Jurkat, Clone E6-1 (cell line): ENCODE measurements around the gene QPCT.

ENCODE experiments used
- DNase-seq: peaks from one replicate; pipeline ENCODE4 v3.0.0-alpha.2; 2011; ENCODE audit warnings: low read depth, low spot score
- H3K4me3 ChIP-seq: 2 replicates; pipeline ENCODE4 v1.5.1; 2011; ENCODE audit warnings: mild to moderate bottlenecking, low read length, control low read depth, moderate library complexity

QPCT gene

GRCh38 chr2:37350034-37350433 is 5.6 kb downstream of the QPCT start:
- no peak overlapping the region for H3K4me3 ChIP-seq
- DNase-seq = no peak

- no peak overlapping the region for H3K4me3 ChIP-seq
- no peak for DNase-seq
These were observed 10.1 kb downstream of the QPCT start for GRCh38 chr2:37354531-37354930.

GRCh38 chr2:37355735-37356134 is 11.3 kb downstream of the QPCT start:
- no peak for DNase-seq
- H3K4me3 ChIP-seq = no peak overlapping the region

GRCh38 chr2:37356299-37356698 is 11.9 kb downstream of the QPCT start:
- no peak for DNase-seq
- no peak overlapping the region for H3K4me3 ChIP-seq

- no peak overlapping the region for H3K4me3 ChIP-seq
- no peak for DNase-seq
These were observed 12.6 kb downstream of the QPCT start for GRCh38 chr2:37357069-37357468.

DNA sequence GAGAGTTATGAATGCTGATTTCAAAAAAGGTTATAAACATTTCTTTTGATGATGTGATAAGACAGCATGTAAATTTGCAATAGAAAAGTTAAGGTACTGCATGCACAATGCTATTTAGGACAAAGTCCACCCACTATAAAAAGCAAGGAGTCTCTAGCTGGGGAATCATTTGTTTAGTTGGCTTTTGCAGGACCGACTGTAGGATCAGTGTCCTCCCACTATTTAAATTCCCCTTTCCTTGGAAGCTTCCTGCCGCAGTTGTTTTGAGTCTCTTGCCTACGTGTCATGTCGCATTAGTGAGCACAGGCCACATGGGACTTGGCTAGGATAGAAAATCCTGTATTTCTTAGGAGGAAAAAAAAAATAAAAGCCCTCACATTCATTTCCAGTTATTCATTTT is 13.1 kb downstream of the QPCT start:
- DNase-seq = no peak
- no peak overlapping the region for H3K4me3 ChIP-seq

DNA sequence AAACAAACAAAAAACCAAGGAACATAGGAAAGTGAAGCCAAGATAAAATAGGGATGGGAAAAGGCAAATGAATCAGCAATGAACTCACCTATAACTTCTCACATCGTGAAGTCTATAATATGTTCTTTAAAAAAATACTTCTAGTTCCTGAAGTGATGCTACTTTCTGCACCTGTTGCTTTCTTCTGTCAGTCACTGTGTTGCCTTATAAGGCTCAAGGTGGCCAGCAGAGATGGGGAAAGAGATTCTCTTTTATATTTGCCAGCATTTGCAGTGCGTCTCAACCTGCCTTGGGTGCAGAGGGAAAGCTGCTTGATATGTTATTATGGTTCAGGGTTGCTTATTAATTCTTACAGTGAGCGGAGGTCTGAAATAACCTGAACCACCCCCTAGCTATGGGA is 14.0 kb downstream of the QPCT start:
- H3K4me3 ChIP-seq = no peak overlapping the region
- no peak for DNase-seq

DNA sequence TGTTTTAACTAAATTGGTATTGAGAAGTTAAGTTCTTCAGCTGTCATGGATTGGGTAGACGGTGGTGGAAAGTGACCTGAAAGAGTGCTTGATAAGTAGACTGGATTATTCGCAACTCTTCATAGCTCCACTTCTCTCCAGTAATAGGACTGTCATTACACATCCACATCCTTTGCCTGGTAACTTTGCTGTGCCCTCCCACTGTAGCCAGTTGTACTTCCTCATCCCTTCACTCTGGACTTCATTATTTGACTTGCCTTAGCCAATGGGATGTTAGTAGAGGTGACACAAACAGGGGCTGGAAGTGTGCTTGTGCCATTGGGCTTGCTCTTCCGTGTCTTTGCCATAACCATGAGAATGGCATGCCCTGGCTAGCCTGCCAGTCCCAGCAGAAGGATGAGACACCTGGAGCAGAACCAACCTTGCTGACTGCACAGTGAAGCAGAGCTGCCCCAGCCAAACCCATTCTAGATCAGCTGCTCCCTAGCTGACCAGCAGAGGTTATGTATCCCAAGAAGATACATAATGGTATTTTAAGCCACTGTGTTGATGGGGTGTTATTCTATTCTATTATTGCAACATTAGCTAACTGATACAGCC is 16.9 kb downstream of the QPCT start:
- H3K4me3 ChIP-seq = no peak overlapping the region
- no peak for DNase-seq

DNA sequence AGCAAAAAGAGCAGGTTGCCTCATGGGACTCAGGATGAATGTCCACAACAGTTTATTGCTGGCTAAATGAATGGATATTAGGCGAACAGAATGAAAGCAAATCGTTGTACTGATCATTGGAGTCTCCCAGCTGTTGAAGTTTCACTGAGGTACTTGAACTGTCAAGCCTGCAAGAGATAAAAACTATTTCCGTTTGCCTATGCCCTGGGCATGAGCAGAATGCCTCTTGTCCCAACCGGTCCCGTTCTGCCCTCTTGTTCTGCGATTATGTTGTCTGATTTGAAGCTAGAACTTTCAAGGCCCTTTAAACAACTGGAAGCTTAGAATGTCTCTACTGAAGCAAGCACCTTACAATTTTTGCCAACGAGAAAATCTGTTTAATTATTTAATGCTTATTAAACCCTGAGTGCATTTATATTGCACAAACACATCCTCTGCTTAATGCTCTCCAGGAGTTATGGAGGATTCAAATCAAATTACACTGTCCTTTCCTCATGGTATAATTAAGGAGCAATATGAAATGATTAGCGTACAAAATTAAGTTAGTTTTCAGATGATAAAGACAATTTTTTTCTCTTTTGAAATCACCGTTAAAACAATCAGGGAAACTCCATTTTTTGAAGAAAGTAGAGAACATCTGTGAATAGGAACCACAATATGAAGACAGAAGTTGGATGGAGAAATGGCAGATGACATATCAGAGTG is 17.7 kb downstream of the QPCT start:
- H3K4me3 ChIP-seq = no peak overlapping the region
- no peak for DNase-seq

DNA sequence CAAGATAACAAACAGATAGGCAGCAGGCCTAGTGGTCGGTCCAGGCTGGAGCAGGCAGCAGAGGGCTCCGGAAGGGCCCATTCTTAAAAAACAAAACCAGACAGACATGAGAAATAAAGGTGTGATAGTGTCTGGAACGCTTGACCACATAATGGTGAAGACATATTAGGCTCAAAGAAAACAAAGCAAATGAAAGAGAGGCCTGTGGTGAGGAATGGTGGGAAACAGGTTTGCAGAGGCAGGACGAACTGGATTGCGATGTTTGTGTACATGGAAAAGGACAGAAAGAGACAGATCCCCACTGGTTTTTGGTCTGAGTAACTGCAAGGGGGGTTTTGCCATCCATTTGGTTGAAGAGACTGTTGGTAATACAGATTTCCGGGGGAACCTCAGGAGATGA is 19.9 kb downstream of the QPCT start:
- no peak for DNase-seq
- no peak overlapping the region for H3K4me3 ChIP-seq

GRCh38 chr2:37365669-37366068 is 21.2 kb downstream of the QPCT start:
- no peak overlapping the region for H3K4me3 ChIP-seq
- no peak for DNase-seq

DNA sequence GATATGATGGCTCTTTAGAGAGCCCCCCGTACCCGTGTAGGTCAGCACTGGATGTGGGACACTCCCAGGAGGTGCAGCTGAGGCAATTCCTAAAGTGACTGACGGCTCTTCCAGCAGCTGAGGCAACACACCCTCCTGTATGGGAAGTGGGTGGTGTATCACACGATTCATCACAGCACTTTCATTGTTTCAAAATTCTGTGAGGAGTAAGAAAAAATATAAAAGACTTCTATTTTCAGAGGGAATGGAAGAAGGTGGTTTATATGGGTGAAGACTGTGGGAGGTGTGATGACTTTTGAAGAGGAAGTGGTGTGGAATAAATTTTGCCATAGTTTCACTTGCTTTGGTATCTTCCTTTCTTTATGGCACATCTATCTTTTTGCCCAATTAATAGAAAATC is 22.3 kb downstream of the QPCT start:
- H3K4me3 ChIP-seq = no peak overlapping the region
- no peak for DNase-seq

DNA sequence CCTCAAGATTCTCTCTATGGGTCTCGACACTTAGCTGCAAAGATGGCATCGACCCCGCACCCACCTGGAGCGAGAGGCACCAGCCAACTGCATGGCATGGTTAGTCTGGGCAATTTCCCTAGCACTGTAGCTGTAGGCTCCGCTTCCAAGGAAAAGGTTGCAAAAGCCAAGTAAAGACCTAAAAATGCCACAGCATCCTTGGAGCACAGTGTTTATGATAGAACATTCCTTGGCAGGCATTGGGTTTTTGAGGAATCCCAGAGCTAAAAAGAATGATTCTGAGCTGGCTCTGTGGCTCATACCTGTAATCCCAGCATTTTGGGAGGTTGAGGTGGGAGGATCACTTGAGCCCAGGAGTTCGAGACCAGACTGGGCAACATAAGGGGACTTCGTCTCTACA is 22.9 kb downstream of the QPCT start:
- no peak overlapping the region for H3K4me3 ChIP-seq
- DNase-seq = no peak

GRCh38 chr2:37367984-37368383 is 23.6 kb downstream of the QPCT start:
- H3K4me3 ChIP-seq = no peak overlapping the region
- peak; percentile 40 for DNase-seq

DNA sequence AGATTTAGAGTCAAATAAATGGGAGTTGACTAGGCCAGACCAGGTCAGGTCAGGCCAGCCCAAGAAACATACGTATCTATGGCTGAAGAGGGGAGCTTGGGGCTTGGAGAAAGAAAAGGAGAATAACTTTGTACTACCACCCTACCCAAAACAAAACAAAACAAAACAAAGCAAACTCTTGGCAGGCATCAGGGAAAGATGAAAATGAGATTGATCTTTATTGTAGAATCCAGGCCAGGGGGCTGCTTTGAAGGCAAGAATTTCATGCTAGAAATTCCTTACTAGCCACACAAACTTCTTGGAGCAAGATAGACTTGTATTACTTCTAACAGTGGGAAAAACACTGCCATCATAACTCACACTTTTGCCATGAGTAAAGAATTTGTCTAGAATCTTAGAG is 26.2 kb downstream of the QPCT start:
- no peak for DNase-seq
- no peak overlapping the region for H3K4me3 ChIP-seq

DNA sequence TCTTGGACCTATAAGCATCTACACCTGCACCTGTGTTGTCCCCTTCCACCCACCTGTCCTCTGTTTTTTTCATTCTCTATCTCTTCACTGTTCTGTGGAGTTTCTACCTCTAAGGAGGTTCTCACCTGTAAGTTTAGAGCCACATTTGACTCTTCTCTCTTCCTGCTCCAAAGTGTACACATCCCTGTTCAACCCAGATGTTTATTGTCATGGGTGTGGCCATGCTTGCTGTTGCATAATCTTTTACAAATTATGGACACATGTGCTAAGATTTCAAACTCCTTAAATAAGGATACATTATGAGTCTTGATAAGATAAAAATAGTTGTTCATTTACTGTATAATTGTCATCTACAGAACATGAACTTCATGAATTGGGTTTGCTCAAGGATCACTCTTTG is 27.6 kb downstream of the QPCT start:
- DNase-seq = no peak
- no peak overlapping the region for H3K4me3 ChIP-seq

GRCh38 chr2:37375741-37376288 is 31.4 kb downstream of the QPCT start:
- H3K4me3 ChIP-seq = no peak overlapping the region
- no peak for DNase-seq

DNA sequence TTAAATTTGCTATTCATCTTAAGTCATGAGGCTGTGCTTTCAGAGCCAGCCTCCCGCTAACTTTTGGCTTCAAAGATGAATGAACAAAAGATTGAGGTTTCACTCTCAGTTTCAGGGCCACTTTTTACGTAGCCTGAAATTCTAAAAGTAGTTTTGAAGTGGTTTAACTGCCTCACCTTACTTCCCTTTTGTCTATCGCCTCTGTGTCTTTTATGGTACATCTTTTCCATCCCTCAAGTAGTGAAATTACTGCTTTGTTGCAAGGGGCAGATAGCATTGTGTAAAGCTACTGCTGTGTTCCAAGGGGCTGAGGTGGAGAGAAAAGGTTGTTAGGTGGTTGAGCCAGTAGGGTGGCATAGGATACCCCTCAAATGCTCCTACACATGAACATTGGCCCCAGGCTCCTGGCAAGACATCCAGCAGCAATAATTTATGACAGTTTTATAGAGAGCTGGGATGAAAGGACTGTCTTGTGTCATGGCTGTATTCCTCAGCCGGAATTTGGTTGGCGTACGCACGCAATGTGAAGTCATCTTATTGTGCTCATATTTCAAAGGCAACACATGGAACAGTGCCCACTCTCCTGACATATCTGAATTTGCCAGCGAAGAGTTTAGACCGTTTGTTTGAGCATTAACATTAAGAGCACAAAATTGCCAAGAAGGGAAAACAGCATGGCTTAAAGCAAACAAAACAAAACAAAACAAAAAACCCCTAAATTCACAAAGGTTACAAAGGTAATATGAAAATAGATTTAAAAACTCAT is 32.2 kb downstream of the QPCT start:
- H3K4me3 ChIP-seq = no peak overlapping the region
- DNase-seq = peak; percentile 23

- no peak overlapping the region for H3K4me3 ChIP-seq
- DNase-seq = no peak
These were observed 32.7 kb downstream of the QPCT start for GRCh38 chr2:37377187-37377532.

- H3K4me3 ChIP-seq = no peak overlapping the region
- no peak for DNase-seq
These were observed 34.0 kb downstream of the QPCT start for GRCh38 chr2:37378411-37378810.
